Esophagus squamous epithelium (tissue), 4 donors: ENCODE data around the gene NKX2-2.

Experiments used
- CTCF ChIP-seq, 6 experiments: fragments of 450-650 bp in 4 of 6; fragments of 200-600 bp in 2 of 6; sonication (generic) in 2 of 6; IDR thresholded peaks; one replicate each; pipeline ENCODE4 v1.5.1; 2016 to 2019; ENCODE audit warnings: antibody characterized with exemption in 6 of 6, mild to moderate bottlenecking in 4 of 6, moderate library complexity in 4 of 6
- POLR2A ChIP-seq, 4 donors: fragments of 450-650 bp; IDR thresholded peaks; one replicate each; pipeline ENCODE4 v1.6.1; 2017; ENCODE audit warnings: antibody characterized with exemption in 4 of 4, mild to moderate bottlenecking in 4 of 4, moderate library complexity in 3 of 4

- no peak for TF ChIP-seq POLR2A (IDR thresholded peaks at IDR 0.05)
- TF ChIP-seq CTCF (IDR thresholded peaks at IDR 0.05), result no peak
These were observed 23.8 kb downstream of the NKX2-2 start for GRCh38 chr20:21490105-21490504.
